Measurements from ENCODE around the gene IRF8. TPM values are rescaled to one million over a fixed set of nuclear protein-coding genes. Genes with fewer than 3 reads are reported as not detected.

IRF8 gene
- total and polyA plus RNA-seq, 2 donors from 2014 or later: 2.9 to 33.3 TPM

GRCh38 chr16:85894266-85894665, 4.7 kb upstream of the IRF8 start:
- Histone ChIP-seq H3K36me3 (ENCODE audit: control insufficient read depth in 2 of 3, insufficient read depth in 3 of 3, low read length in 3 of 3) (no peaks in the 10 kb centered on the region), H3K4me3 (ENCODE audit: low read length in 3 of 3) (no peak overlapping the region), H3K4me1 (ENCODE audit: control insufficient read depth in 2 of 3, insufficient read depth in 2 of 3, low read depth in 1 of 3, low read length in 3 of 3) (peaks cover 0 to 2% (median 0%) of the 10 kb centered on the region in 3 donors), H3K27ac (ENCODE audit: low read depth in 2 of 2, low read length in 2 of 2) (no peak overlapping the region), H3K9ac (ENCODE audit: low read length in 3 of 3) (no peak overlapping the region), H3K9me3 (ENCODE audit: control insufficient read depth in 2 of 3, insufficient read depth in 1 of 3, low read length in 3 of 3) (no peaks in the 10 kb centered on the region), H3K27me3 (ENCODE audit: control insufficient read depth, insufficient read depth, low read length) (peaks cover 9% of the 10 kb centered on the region)
- DNase-seq: no peak
- no peak for FAIRE-seq
- no peak for TF ChIP-seq CTCF (IDR thresholded peaks at IDR 0.05; ENCODE audit: borderline replicate concordance, extremely low read depth, insufficient read depth)
- intact Hi-C loops (cut with DNase I): no loop called here

GRCh38 chr16:85897382-85897781, 1.6 kb upstream of the IRF8 start:
- intact Hi-C loops (cut with DNase I): no loop called here
- DNase-seq: no peak

GRCh38 chr16:85899444-85899843, 482 bp downstream of the IRF8 start:
- no peak for TF ChIP-seq CTCF (IDR thresholded peaks at IDR 0.05; ENCODE audit: borderline replicate concordance, extremely low read depth, insufficient read depth)
- peaks cover 9% of the 10 kb centered on the region for H3K27me3 ChIP-seq (ENCODE audit: control insufficient read depth, insufficient read depth, low read length)
- FAIRE-seq (no peak), DNase-seq (no peak)
- H3K9ac ChIP-seq (ENCODE audit: low read length in 3 of 3): peak overlapping the region in 1 of 3 donors; percentile 71
- peak overlapping the region in 1 of 2 donors; percentile 43 for H3K27ac ChIP-seq (ENCODE audit: low read depth in 2 of 2, low read length in 2 of 2)
- H3K4me1 ChIP-seq (ENCODE audit: control insufficient read depth in 2 of 3, insufficient read depth in 2 of 3, low read depth in 1 of 3, low read length in 3 of 3): peaks cover 0 to 5% (median 0%) of the 10 kb centered on the region in 3 donors
- no peaks in the 10 kb centered on the region for H3K9me3 ChIP-seq (ENCODE audit: control insufficient read depth in 2 of 3, insufficient read depth in 1 of 3, low read length in 3 of 3)
- H3K36me3 ChIP-seq (ENCODE audit: control insufficient read depth in 2 of 3, insufficient read depth in 3 of 3, low read length in 3 of 3): no peaks in the 10 kb centered on the region
- peak overlapping the region in 2 of 3 donors; percentile 56 to 76 for H3K4me3 ChIP-seq (ENCODE audit: low read length in 3 of 3)
- intact Hi-C loops (cut with DNase I): no loop called here

More at GRCh38 chr16:85897382-85897781, 1.6 kb upstream of the IRF8 start:
- H3K4me1 ChIP-seq (ENCODE audit: control insufficient read depth in 2 of 3, insufficient read depth in 2 of 3, low read depth in 1 of 3, low read length in 3 of 3): no peaks in the 10 kb centered on the region
- H3K9me3 ChIP-seq (ENCODE audit: control insufficient read depth in 2 of 3, insufficient read depth in 1 of 3, low read length in 3 of 3): no peaks in the 10 kb centered on the region
- H3K4me3 ChIP-seq (ENCODE audit: low read length in 3 of 3): no peak overlapping the region
- no peak overlapping the region for H3K9ac ChIP-seq (ENCODE audit: low read length in 3 of 3)
- TF ChIP-seq CTCF (IDR thresholded peaks at IDR 0.05; ENCODE audit: borderline replicate concordance, extremely low read depth, insufficient read depth): no peak
- peaks cover 9% of the 10 kb centered on the region for H3K27me3 ChIP-seq (ENCODE audit: control insufficient read depth, insufficient read depth, low read length)
- no peak for FAIRE-seq
- H3K36me3 ChIP-seq (ENCODE audit: control insufficient read depth in 2 of 3, insufficient read depth in 3 of 3, low read length in 3 of 3): no peaks in the 10 kb centered on the region
- no peak overlapping the region for H3K27ac ChIP-seq (ENCODE audit: low read depth in 2 of 2, low read length in 2 of 2)

Measured in kidney (tissue), 14 donors.